Endothelial cell of umbilical vein (primary cell): ENCODE measurements around the gene ISL2. TPM values are rescaled to one million over a fixed set of nuclear protein-coding genes. Genes with fewer than 3 reads are reported as not detected.

Source experiments
- BruUV-seq: library from RNA; stranded (reverse); fragments of 400-500 nt; replicated peaks from 2 replicates; lab custom pipeline; 2021; lab: Mats Ljungman, UMichigan
- CTCF ChIA-PET: fragments of 300-600, 350-600 bp; sonication (Branson Sonifier 250); formaldehyde crosslinking; loops from one replicate; lab custom pipeline; 2021; ENCODE audit warnings: antibody characterized with exemption, inconsistent platforms; lab: Charles Lee
- POLR2A ChIA-PET: fragments of 300-600, 350-600 bp; sonication (Branson Sonifier 250); formaldehyde crosslinking; loops from one replicate; lab custom pipeline; 2021; ENCODE audit warnings: antibody characterized with exemption, inconsistent platforms; lab: Charles Lee
- DNase-seq: peaks from one replicate; pipeline ENCODE4 v3.0.0-alpha.2; 2011; ENCODE audit warnings: low read depth, low spot score
- FAIRE-seq: peaks from 2 replicates; lab custom pipeline; 2011; peaks lifted over from hg19 to GRCh38; lab: Jason Lieb, UNC
- H2AFZ ChIP-seq: 2 replicates; pipeline ENCODE4 v1.6.0; 2012; ENCODE audit warnings: low read depth, low read length, control low read depth, inconsistent platforms
- H3K27ac ChIP-seq: 2 replicates; pipeline ENCODE4 v1.5.1; 2011; ENCODE audit warnings: low read depth, mild to moderate bottlenecking, control low read depth, low read length, moderate library complexity; ENCODE audit not compliant: insufficient read depth
- H3K27me3 ChIP-seq, 2 experiments: 2 replicates each; pipeline versions ENCODE4 v1.6.0 to v1.6.1; 2011; ENCODE audit warnings: low read length in 2 of 2, mixed read lengths in 1 of 2; ENCODE audit not compliant: control insufficient read depth in 2 of 2, insufficient read depth in 2 of 2
- H3K36me3 ChIP-seq, 2 experiments: 2 replicates in 1 of 2; 3 replicates in 1 of 2; pipeline ENCODE4 v1.5.1; 2011; ENCODE audit warnings: low read length in 2 of 2, mild to moderate bottlenecking in 1 of 2, moderate library complexity in 1 of 2; ENCODE audit not compliant: control insufficient read depth in 2 of 2, insufficient read depth in 2 of 2; ENCODE audit errors: extremely low read depth in 1 of 2
- H3K4me1 ChIP-seq: 3 replicates; pipeline ENCODE4 v1.5.1; 2011; ENCODE audit warnings: mild to moderate bottlenecking, low read length; ENCODE audit not compliant: control insufficient read depth, insufficient read depth; ENCODE audit errors: extremely low read depth
- H3K4me2 ChIP-seq: 2 replicates; pipeline ENCODE4 v1.6.1; 2011; ENCODE audit warnings: low read length, control low read depth, mixed read lengths; ENCODE audit not compliant: insufficient read depth
- H3K4me3 ChIP-seq, 3 experiments: fragments of 200-600 bp in 1 of 3; sonication (generic), shearing (Covaris generic) in 1 of 3; replicated peaks in 1 of 3; 2 replicates each; pipeline ENCODE4 v1.5.1; 2011 to 2016; ENCODE audit warnings: control low read depth in 3 of 3, low read length in 3 of 3, mild to moderate bottlenecking in 2 of 3, inconsistent platforms in 1 of 3, low read depth in 1 of 3, moderate library complexity in 1 of 3; ENCODE audit not compliant: insufficient read depth in 1 of 3
- H3K79me2 ChIP-seq: 2 replicates; pipeline ENCODE4 v1.6.0; 2012; ENCODE audit warnings: low read length, inconsistent platforms; ENCODE audit not compliant: control insufficient read depth, insufficient read depth
- H3K9ac ChIP-seq: replicated peaks from 2 replicates; pipeline ENCODE3; 2011; ENCODE audit warnings: low read length, control low read depth; ENCODE audit not compliant: insufficient read depth; ENCODE audit errors: extremely low read depth
- H3K9me1 ChIP-seq: replicated peaks from 3 replicates; pipeline ENCODE4 v1.6.0; 2011; ENCODE audit warnings: mild to moderate bottlenecking, low read length; ENCODE audit not compliant: control insufficient read depth, insufficient read depth; ENCODE audit errors: extremely low read depth
- H3K9me3 ChIP-seq: replicated peaks from 2 replicates; pipeline ENCODE4 v1.5.1; 2012; ENCODE audit warnings: low read length, inconsistent platforms; ENCODE audit not compliant: control insufficient read depth, insufficient read depth
- H4K20me1 ChIP-seq: replicated peaks from 2 replicates; pipeline ENCODE3; 2011; ENCODE audit warnings: mild to moderate bottlenecking, low read length; ENCODE audit not compliant: control insufficient read depth, insufficient read depth; ENCODE audit errors: extremely low read depth
- GATA2 ChIP-seq: IDR thresholded peaks from 2 replicates; pipeline ENCODE4 v1.7.0; 2011; ENCODE audit warnings: low read depth, mild to moderate bottlenecking, moderate library complexity, mixed read lengths, low read length; ENCODE audit not compliant: insufficient read length, insufficient read depth
- POLR2A ChIP-seq: IDR thresholded peaks from 2 replicates; pipeline ENCODE4 v1.6.1; 2012; ENCODE audit warnings: low read depth, mild to moderate bottlenecking, control low read depth, low read length
- POLR2AphosphoS5 ChIP-seq: IDR thresholded peaks from 2 replicates; pipeline ENCODE4 v1.6.1; 2012; ENCODE audit warnings: low read depth, mild to moderate bottlenecking, control low read depth, low read length, moderate library complexity; ENCODE audit not compliant: insufficient read depth
- dilution Hi-C: fragments of 300-500 bp; cut with MboI; formaldehyde crosslinking; loops from one replicate; pipeline ENCODE4 v1.15.0; 2019; ENCODE audit warnings: low sequenced_read_pairs; ENCODE audit not compliant: extremely low pct_ligation_motif_present
- intact Hi-C: fragments of 100-400 bp; cut with micrococcal nuclease; formaldehyde crosslinking; loops from one replicate; pipeline ENCODE4 v1.10.0; 2022
- polyA plus RNA-seq, 4 experiments: library from polyadenylated mRNA; depleted of rRNA in 3 of 4; stranded (reverse) in 3 of 4; unstranded in 1 of 4; fragments of >200 nt; gene quantifications; 2 replicates each; pipeline versions ENCODE4 v1.2.1 to v1.2.3, GENCODE V29; 2011 to 2012; ENCODE audit warnings: missing spikeins in 1 of 4
- total RNA-seq: library from RNA; stranded (reverse); gene quantifications from 2 replicates; pipeline ENCODE4 v1.2.3, GENCODE V29; 2021
- TF ChIP-seq, protein P1 (sequence below): IDR thresholded peaks from 2 replicates; pipeline ENCODE4 v1.6.1; 2011; ENCODE audit not compliant: insufficient read depth, insufficient read length

The ISL2 gene
- total and polyA plus RNA-seq, 2 donors (not counting 3 experiments of a cell fraction or from before 2014, with no cell fraction given), result 0.10 TPM; not detected in 1

DNA sequence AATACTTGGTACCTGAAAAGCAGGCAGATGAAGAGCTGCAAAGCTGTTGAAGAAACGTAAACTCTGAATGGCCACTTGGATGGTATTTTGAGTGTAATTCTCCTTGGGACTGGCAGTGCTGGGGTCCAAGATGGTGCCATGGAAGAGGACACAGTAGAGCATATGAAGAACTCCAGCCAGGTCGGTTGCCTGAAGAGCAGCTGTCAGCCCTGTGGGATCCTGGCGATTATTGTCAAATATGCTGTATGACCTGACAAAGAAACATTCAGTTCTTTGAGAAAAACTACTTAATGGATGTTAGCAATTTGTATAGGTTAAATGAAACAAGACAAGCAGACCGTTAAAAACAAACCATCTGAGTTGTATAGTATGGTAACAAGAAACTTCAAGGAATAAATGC, 44.8 kb downstream of the ISL2 start:
- dilution Hi-C loops, result no loop called here
- Histone ChIP-seq H2AFZ (no peak overlapping the region), H4K20me1 (no peaks in the 10 kb centered on the region), H3K9me1 (no peaks in the 10 kb centered on the region), H3K4me1 (peaks cover 11% of the 10 kb centered on the region), H3K36me3 (no peaks in the 10 kb centered on the region), H3K27ac (no peak overlapping the region), H3K4me2 (no peak overlapping the region), H3K79me2 (no peaks in the 10 kb centered on the region), H3K27me3 (no peaks in the 10 kb centered on the region), H3K9me3 (no peaks in the 10 kb centered on the region), H3K4me3 (no peak overlapping the region), H3K9ac (no peak overlapping the region)
- TF ChIP-seq GATA2, result no peak
- TF ChIP-seq, protein P1, sequence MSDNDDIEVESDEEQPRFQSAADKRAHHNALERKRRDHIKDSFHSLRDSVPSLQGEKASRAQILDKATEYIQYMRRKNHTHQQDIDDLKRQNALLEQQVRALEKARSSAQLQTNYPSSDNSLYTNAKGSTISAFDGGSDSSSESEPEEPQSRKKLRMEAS, result no peak
- no peak for TF ChIP-seq POLR2AphosphoS5
- BruUV-seq, result no TSS peak
- FAIRE-seq (no peak), DNase-seq (no peak)
- intact Hi-C loops, result no loop called here
- ChIA-PET POLR2A (no interaction called here), CTCF (no interaction called here)

DNA sequence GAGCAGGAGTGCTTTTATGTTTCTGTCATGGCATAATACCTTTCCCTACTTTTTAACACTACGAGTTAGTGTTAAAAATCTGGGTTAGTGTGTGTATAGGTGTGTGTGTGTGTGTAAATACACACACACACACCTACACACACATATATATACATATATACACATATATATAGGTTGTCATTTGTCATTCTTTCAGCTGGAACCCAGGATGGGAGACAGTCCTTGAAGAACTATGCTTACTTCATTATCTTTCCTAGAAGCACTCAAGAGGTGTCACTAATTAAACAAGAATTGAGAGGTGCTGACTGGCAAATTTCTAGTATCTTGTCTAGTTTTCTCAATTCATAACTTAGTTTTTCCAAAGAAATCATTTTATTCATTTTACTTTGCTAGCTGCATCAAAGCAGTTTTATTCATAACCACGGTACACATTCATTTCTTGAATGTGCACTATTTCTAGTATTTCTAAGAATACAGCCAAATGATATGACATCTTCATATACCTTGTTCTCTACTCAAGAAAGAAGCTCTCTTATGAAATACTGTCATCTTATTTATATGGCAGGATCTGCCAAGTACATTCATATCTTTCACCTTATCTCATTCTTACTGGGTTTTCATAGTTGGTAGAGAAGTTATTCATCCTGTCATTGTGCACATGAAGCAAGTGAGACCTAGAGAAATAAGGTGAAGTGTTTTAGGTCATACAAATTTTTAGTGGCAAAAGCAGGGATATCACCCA, 46.6 kb downstream of the ISL2 start:
- ChIA-PET POLR2A (no interaction called here), CTCF (interaction anchor here (1.4 kb wide), 1 partner anchor 8 kb away, joined by 3 read pairs; no protein-coding TSS in a partner anchor)
- H3K4me3 ChIP-seq, result no peak overlapping the region
- H3K4me2 ChIP-seq, result no peak overlapping the region
- peaks cover 11% of the 10 kb centered on the region for H3K4me1 ChIP-seq
- intact Hi-C loops (no loop called here), dilution Hi-C loops (no loop called here)
- H3K9ac ChIP-seq, result no peak overlapping the region
- no peak for TF ChIP-seq POLR2A
- DNase-seq, result no peak
- H3K9me3 ChIP-seq, result no peaks in the 10 kb centered on the region
- no peak for FAIRE-seq
- no peaks in the 10 kb centered on the region for H4K20me1 ChIP-seq
- H3K79me2 ChIP-seq, result no peaks in the 10 kb centered on the region
- no peak overlapping the region for H2AFZ ChIP-seq
- BruUV-seq, result no TSS peak
- H3K36me3 ChIP-seq, result no peaks in the 10 kb centered on the region
- no peaks in the 10 kb centered on the region for H3K9me1 ChIP-seq
- no peak overlapping the region for H3K27ac ChIP-seq
- H3K27me3 ChIP-seq, result no peaks in the 10 kb centered on the region
